HCT116 (cell line): ENCODE measurements around the gene TFEB. TPM values are rescaled to one million over a fixed set of nuclear protein-coding genes. Genes with fewer than 3 reads are reported as not detected.

Experiments used
- ATAC-seq: fragments of 200-7000 bp; cut with Tn5 transposase; 2 replicates; pipeline ENCODE4 v1.9.1; 2020; ENCODE audit warnings: mild to moderate bottlenecking, moderate library complexity
- BruUV-seq: library from RNA; stranded (reverse); fragments of 400-500 nt; replicated peaks from 2 replicates; lab custom pipeline; 2021; lab: Mats Ljungman, UMichigan
- CTCF ChIA-PET: fragments of 300-600 bp; sonication (Branson Sonifier 250); formaldehyde crosslinking; loops from one replicate; lab custom pipeline; 2021; ENCODE audit warnings: antibody characterized with exemption; lab: Charles Lee
- POLR2A ChIA-PET: fragments of 300-600, 350-600 bp; sonication (Branson Sonifier 250); formaldehyde crosslinking; loops from one replicate; lab custom pipeline; 2021; ENCODE audit warnings: antibody characterized with exemption; lab: Charles Lee
- RAD21 ChIA-PET, 2 experiments: fragments of 300-600 bp; sonication (Branson Sonifier 250); formaldehyde crosslinking; loops; one replicate each; lab custom pipeline; 2023; ENCODE audit warnings: low total read pairs in 2 of 2; ENCODE audit not compliant: uncharacterized antibody in 2 of 2, unreplicated experiment in 2 of 2, low non-redundant PET in 1 of 2; lab: Charles Lee
- DNase-seq: peaks from one replicate; pipeline ENCODE4 v3.0.0-alpha.2; 2010; ENCODE audit warnings: low read depth, low spot score
- H2AFZ ChIP-seq: fragments of 200-600 bp; shearing (Covaris generic), sonication (generic); 2 replicates; pipeline ENCODE4 v1.6.1; 2017; ENCODE audit warnings: low read depth, mixed run types, mixed read lengths, antibody characterized with exemption, low read length; ENCODE audit not compliant: poor library complexity, severe bottlenecking
- H3K27ac ChIP-seq: 2 replicates; pipeline ENCODE4 v1.5.1; 2012; ENCODE audit warnings: low read depth, low read length
- H3K27me3 ChIP-seq: fragments of 200-600 bp; sonication (generic); 2 replicates; pipeline ENCODE4 v1.6.1; 2016; ENCODE audit warnings: mixed run types, low read length, mixed read lengths; ENCODE audit not compliant: insufficient read depth
- H3K36me3 ChIP-seq, 2 experiments: fragments of 200-500 bp in 1 of 2; fragments of 200-600 bp in 1 of 2; sonication (Bioruptor generic) in 1 of 2; sonication (generic) in 1 of 2; 2 replicates each; pipeline versions ENCODE4 v1.5.1 to v1.6.1; 2014 to 2016; ENCODE audit warnings: low read length in 2 of 2, inconsistent platforms in 1 of 2, mixed read lengths in 1 of 2, mixed run types in 1 of 2; ENCODE audit not compliant: insufficient read depth in 2 of 2, control insufficient read depth in 1 of 2
- H3K4me1 ChIP-seq, 2 experiments: fragments of 200-600 bp in 1 of 2; sonication (generic) in 1 of 2; 2 replicates each; pipeline versions ENCODE4 v1.5.1 to v1.6.1; 2012 to 2017; ENCODE audit warnings: low read length in 2 of 2, inconsistent platforms in 1 of 2, mild to moderate bottlenecking in 1 of 2, mixed read lengths in 1 of 2, mixed run types in 1 of 2, moderate library complexity in 1 of 2; ENCODE audit not compliant: insufficient read depth in 2 of 2, control insufficient read depth in 1 of 2
- H3K4me2 ChIP-seq: fragments of 200-600 bp; sonication (generic); 2 replicates; pipeline ENCODE4 v1.6.1; 2017; ENCODE audit warnings: mixed run types, low read length, mixed read lengths
- H3K4me3 ChIP-seq, 2 experiments: fragments of 200-600 bp in 1 of 2; sonication (generic) in 1 of 2; replicated peaks in 1 of 2; 2 replicates each; pipeline ENCODE4 v1.5.1; 2011 to 2016; ENCODE audit warnings: low read length in 2 of 2, control low read depth in 1 of 2, low read depth in 1 of 2, mild to moderate bottlenecking in 1 of 2, mixed read lengths in 1 of 2, mixed run types in 1 of 2
- H3K79me2 ChIP-seq: fragments of 200-600 bp; sonication (generic); 2 replicates; pipeline ENCODE4 v1.6.1; 2017; ENCODE audit warnings: mild to moderate bottlenecking, mixed run types, low read length, moderate library complexity, mixed read lengths; ENCODE audit not compliant: insufficient read depth
- H3K9ac ChIP-seq: fragments of 200-600 bp; sonication (generic); 2 replicates; pipeline ENCODE4 v1.6.1; 2016; ENCODE audit warnings: low read length, mixed read lengths
- H3K9me2 ChIP-seq: fragments of 200-600 bp; sonication (generic), shearing (Covaris generic); 2 replicates; pipeline ENCODE4 v1.6.1; 2017; ENCODE audit warnings: mixed run types, mild to moderate bottlenecking, moderate library complexity; ENCODE audit not compliant: insufficient read depth
- H3K9me3 ChIP-seq, 2 experiments: fragments of 200-500 bp in 1 of 2; fragments of 200-600 bp in 1 of 2; sonication (Bioruptor generic) in 1 of 2; sonication (generic) in 1 of 2; 2 replicates each; pipeline ENCODE4 v1.6.1; 2014 to 2017; ENCODE audit warnings: low read length in 2 of 2, mixed read lengths in 2 of 2, inconsistent platforms in 1 of 2, low read depth in 1 of 2, mild to moderate bottlenecking in 1 of 2, mixed run types in 1 of 2, moderate library complexity in 1 of 2; ENCODE audit not compliant: control insufficient read depth in 1 of 2, insufficient read depth in 1 of 2
- H4K20me1 ChIP-seq: fragments of 200-600 bp; sonication (generic), shearing (Covaris generic); 2 replicates; pipeline ENCODE4 v1.6.1; 2017; ENCODE audit warnings: mixed run types, mild to moderate bottlenecking, moderate library complexity; ENCODE audit not compliant: insufficient read depth
- ATF3 ChIP-seq: IDR thresholded peaks from 2 replicates; pipeline ENCODE4 v1.6.1; 2012
- CBX3 ChIP-seq: IDR thresholded peaks from 2 replicates; pipeline ENCODE4 v1.6.1; 2012; ENCODE audit warnings: low read depth
- EGR1 ChIP-seq: IDR thresholded peaks from 2 replicates; pipeline ENCODE4 v1.6.1; 2012; ENCODE audit warnings: low read depth
- JUND ChIP-seq: IDR thresholded peaks from 2 replicates; pipeline ENCODE4 v1.6.1; 2012
- POLR2AphosphoS5 ChIP-seq: IDR thresholded peaks from 2 replicates; pipeline ENCODE4 v1.6.1; 2011; ENCODE audit warnings: mild to moderate bottlenecking, low read depth, low read length, moderate library complexity
- REST ChIP-seq: IDR thresholded peaks from 2 replicates; pipeline ENCODE4 v1.6.1; 2012; ENCODE audit warnings: low read depth
- intact Hi-C: fragments of 100-400 bp; cut with micrococcal nuclease; formaldehyde crosslinking; loops from 2 replicates; pipeline ENCODE4 v1.10.0; 2022
- total RNA-seq: library from RNA; stranded (reverse); gene quantifications from one replicate; pipeline ENCODE4 v1.2.1, GENCODE V29; 2021; ENCODE audit not compliant: unreplicated experiment

TFEB gene
- total RNA-seq, 1 experiment from 2014 or later = 4.8 TPM

- ChIA-PET CTCF (interaction anchor here (0.7 kb wide), 1 partner anchor 23 kb away, joined by 3 read pairs; no protein-coding TSS in a partner anchor), RAD21 (no interaction called here), POLR2A (no interaction called here)
- Histone ChIP-seq H3K27me3 (peaks cover 3% of the 10 kb centered on the region; the same call in 1 of the 2 replicates), H3K9me3 (no peaks in the 10 kb centered on the region), H4K20me1 (no peaks in the 10 kb centered on the region), H3K27ac (no peak overlapping the region), H3K4me1 (no peaks in the 10 kb centered on the region), H3K9ac (no peak overlapping the region), H3K4me2 (no peak overlapping the region), H3K79me2 (no peaks in the 10 kb centered on the region), H2AFZ (no peak overlapping the region), H3K36me3 (no peaks in the 10 kb centered on the region), H3K9me2 (no peaks in the 10 kb centered on the region), H3K4me3 (no peak overlapping the region)
- BruUV-seq = no TSS peak
- DNase-seq (no peak), ATAC-seq (no peak)
- intact Hi-C loops = no loop called here
- TF ChIP-seq ATF3 = no peak
- TF ChIP-seq CBX3 = no peak
- no peak for TF ChIP-seq REST
- no peak for TF ChIP-seq EGR1
Measured at GRCh38 chr6:41672016-41672415, 63.4 kb downstream of the TFEB start.

DNA sequence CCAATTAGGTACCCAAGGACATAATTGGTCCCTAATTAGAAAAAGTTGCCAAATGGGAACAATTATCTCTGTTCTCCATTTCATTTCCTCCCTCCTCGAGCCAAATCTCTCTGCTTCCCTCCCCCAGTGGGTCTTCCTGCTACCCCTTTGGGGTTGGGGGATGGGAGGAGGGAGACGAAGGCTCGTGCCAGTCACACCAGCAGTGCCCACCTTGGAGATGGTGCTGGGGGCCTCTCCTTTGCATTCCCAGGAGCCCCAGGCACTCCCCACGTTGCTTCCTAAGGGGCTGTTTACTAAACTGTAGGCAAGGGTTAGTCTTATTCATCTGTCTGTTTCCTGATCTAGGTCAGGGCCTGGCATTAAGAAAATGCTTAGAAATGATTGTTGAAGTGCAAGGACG is 64.0 kb downstream of the TFEB start:
- TF ChIP-seq POLR2AphosphoS5 (no peak), JUND (no peak)
- Histone ChIP-seq H3K27me3 (peaks cover 3% of the 10 kb centered on the region; the same call in 1 of the 2 replicates), H3K9ac (no peak overlapping the region), H2AFZ (no peak overlapping the region), H3K9me3 (no peaks in the 10 kb centered on the region), H3K27ac (no peak overlapping the region), H3K4me3 (no peak overlapping the region), H4K20me1 (no peaks in the 10 kb centered on the region), H3K36me3 (no peaks in the 10 kb centered on the region), H3K4me1 (no peaks in the 10 kb centered on the region), H3K4me2 (no peak overlapping the region), H3K9me2 (no peaks in the 10 kb centered on the region), H3K79me2 (no peaks in the 10 kb centered on the region)
- intact Hi-C loops = no loop called here
- no TSS peak for BruUV-seq
- ATAC-seq (no peak), DNase-seq (no peak)
- POLR2A ChIA-PET = no interaction called here
- CTCF ChIA-PET = no interaction called here
- RAD21 ChIA-PET = no interaction called here
